Neural crest cell (in vitro differentiated cells): ENCODE data around the gene C20orf96. TPM values are rescaled to one million over a fixed set of nuclear protein-coding genes. Genes with fewer than 3 reads are reported as not detected.

ENCODE experiments used
- DNase-seq: peaks from one replicate; pipeline ENCODE4 v3.0.0; 2021; ENCODE audit warnings: low read depth, mixed read lengths, low spot score
- H3K27ac Mint-ChIP-seq: one replicate; pipeline ENCODE4 v1.8.0; 2021; ENCODE audit warnings: mild to moderate bottlenecking, mixed read lengths; ENCODE audit not compliant: unreplicated experiment
- H3K27me3 Mint-ChIP-seq: 2 replicates; pipeline ENCODE4 v1.8.0; 2021; ENCODE audit warnings: low read depth, mild to moderate bottlenecking, mixed read lengths
- H3K36me3 Mint-ChIP-seq: 2 replicates; pipeline ENCODE4 v1.8.0; 2021; ENCODE audit warnings: low read depth, mild to moderate bottlenecking, mixed read lengths
- H3K4me1 Mint-ChIP-seq: 2 replicates; pipeline ENCODE4 v1.8.0; 2021; ENCODE audit warnings: mixed read lengths
- H3K4me3 Mint-ChIP-seq: one replicate; pipeline ENCODE4 v1.8.0; 2021; ENCODE audit warnings: mild to moderate bottlenecking, mixed read lengths
- H3K9me3 Mint-ChIP-seq: 2 replicates; pipeline ENCODE4 v1.8.0; 2021; ENCODE audit warnings: mixed read lengths
- CTCF ChIP-seq: fragments of 200-600 bp; sonication (generic); conservative IDR thresholded peaks from 2 replicates; pipeline ENCODE4 v1.5.0; 2021; ENCODE audit warnings: antibody characterized with exemption, mild to moderate bottlenecking
- total RNA-seq: library from RNA; stranded (reverse); gene quantifications from 2 replicates; pipeline ENCODE4 v1.2.1, GENCODE V29; 2021

C20orf96 gene
- total RNA-seq, 1 donor from 2014 or later = 34.0 TPM

GRCh38 chr20:309841-310644 is 19.5 kb upstream of the C20orf96 start:
- no peaks in the 10 kb centered on the region for H3K9me3 Mint-ChIP-seq
- peaks cover 40% of the 10 kb centered on the region for H3K4me1 Mint-ChIP-seq
- peak overlapping the region; percentile 100 for H3K27ac Mint-ChIP-seq
- peak overlapping the region; percentile 88 for H3K4me3 Mint-ChIP-seq
- DNase-seq = peak; percentile 98
- no peak for TF ChIP-seq CTCF
- H3K36me3 Mint-ChIP-seq = no peaks in the 10 kb centered on the region
- H3K27me3 Mint-ChIP-seq = no peaks in the 10 kb centered on the region

- DNase-seq = no peak
- Mint-ChIP-seq H3K4me3 (peak overlapping the region; percentile 88), H3K4me1 (peaks cover 40% of the 10 kb centered on the region), H3K27me3 (no peaks in the 10 kb centered on the region), H3K9me3 (no peaks in the 10 kb centered on the region), H3K36me3 (no peaks in the 10 kb centered on the region), H3K27ac (peak overlapping the region; percentile 100)
- no peak for TF ChIP-seq CTCF
Observed at GRCh38 chr20:309306-309840, 18.8 kb upstream of the C20orf96 start.

GRCh38 chr20:308427-309038 is 18.0 kb upstream of the C20orf96 start:
- H3K9me3 Mint-ChIP-seq = no peaks in the 10 kb centered on the region
- DNase-seq = no peak
- H3K27ac Mint-ChIP-seq = peak overlapping the region; percentile 89
- no peak for TF ChIP-seq CTCF
- peak overlapping the region; percentile 88 for H3K4me3 Mint-ChIP-seq
- no peaks in the 10 kb centered on the region for H3K27me3 Mint-ChIP-seq
- peaks cover 44% of the 10 kb centered on the region for H3K4me1 Mint-ChIP-seq
- peaks cover 2% of the 10 kb centered on the region for H3K36me3 Mint-ChIP-seq

GRCh38 chr20:305745-306144 is 15.2 kb upstream of the C20orf96 start:
- Mint-ChIP-seq H3K36me3 (peaks cover 7% of the 10 kb centered on the region), H3K4me1 (peaks cover 48% of the 10 kb centered on the region), H3K4me3 (peak overlapping the region; percentile 39), H3K27me3 (no peaks in the 10 kb centered on the region), H3K27ac (peak overlapping the region; percentile 39), H3K9me3 (no peaks in the 10 kb centered on the region)
- TF ChIP-seq CTCF = no peak
- DNase-seq = no peak

- Mint-ChIP-seq H3K9me3 (no peaks in the 10 kb centered on the region), H3K4me3 (peak overlapping the region; percentile 10), H3K27me3 (no peaks in the 10 kb centered on the region), H3K36me3 (peaks cover 17% of the 10 kb centered on the region), H3K4me1 (peaks cover 45% of the 10 kb centered on the region), H3K27ac (no peak overlapping the region)
- TF ChIP-seq CTCF = no peak
- DNase-seq = no peak
Observed at GRCh38 chr20:301886-302848, 11.6 kb upstream of the C20orf96 start.
